NOMO-1 treated with DMSO at 0.1 percent for 48 hours (cell line): Measurements from ENCODE around the gene LSM6.

Experiments used
- DNase-seq: peaks from one replicate; lab custom pipeline; 2025; ENCODE audit not compliant: unreplicated experiment; lab: John Stamatoyannopoulos, UW

Gene LSM6

GRCh38 chr4:146186041-146186440 is 10.5 kb downstream of the LSM6 start:
- DNase-seq: no peak

- DNase-seq: no peak
Measured at GRCh38 chr4:146186596-146186995, 11.1 kb downstream of the LSM6 start.

- no peak for DNase-seq
Measured at GRCh38 chr4:146190456-146190855, 14.9 kb downstream of the LSM6 start.

DNA sequence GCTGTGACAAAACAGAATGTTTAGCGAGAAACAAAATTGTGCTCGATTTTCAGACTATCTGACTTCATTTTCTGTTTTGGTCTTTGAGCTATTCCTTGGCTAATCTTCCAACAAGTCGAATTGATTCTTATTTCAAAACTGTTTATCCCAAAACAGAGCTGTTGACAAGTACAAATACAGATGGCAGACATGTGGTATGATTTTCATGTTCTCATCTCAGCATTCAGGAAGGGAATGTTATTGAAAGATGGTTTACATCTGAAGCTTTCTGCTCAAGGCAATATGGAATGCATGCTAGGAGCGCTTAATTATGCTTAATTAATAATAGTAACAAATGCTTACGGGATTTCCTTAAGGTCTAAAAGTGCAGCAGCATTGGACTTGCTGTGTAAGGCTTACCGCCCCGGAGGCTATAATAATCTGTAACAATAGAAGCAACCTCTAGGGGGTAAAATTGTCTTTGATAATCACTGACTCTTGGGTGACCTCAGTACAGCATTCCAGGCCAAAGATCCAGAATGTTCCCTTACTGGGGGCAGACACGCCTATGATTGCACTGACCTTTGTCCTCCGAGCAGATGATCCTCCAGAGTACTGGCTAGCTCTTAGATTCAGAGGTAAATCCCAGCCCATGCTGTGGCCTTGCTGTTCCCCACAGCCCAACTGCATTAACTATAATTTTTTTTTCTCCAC is 16.4 kb downstream of the LSM6 start:
- no peak for DNase-seq

DNA sequence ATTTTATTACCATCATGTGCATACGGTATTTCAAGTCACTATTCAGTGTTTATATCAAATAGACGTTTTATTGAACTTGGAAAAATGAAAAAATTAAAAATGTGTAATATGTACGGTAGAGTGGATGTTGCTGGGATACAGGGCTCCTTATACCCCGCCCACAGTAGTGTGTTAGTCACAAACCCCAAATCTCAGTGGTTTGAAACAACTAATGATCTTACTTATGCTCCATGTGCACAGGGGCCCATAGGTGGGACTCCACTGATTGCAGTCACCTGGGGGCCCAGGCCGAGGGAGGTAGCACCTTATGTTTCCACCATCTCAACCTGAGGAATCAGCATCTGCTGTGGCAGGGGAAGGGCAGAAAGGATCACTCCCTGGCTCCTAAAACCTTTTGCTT is 18.1 kb downstream of the LSM6 start:
- DNase-seq: no peak

DNA sequence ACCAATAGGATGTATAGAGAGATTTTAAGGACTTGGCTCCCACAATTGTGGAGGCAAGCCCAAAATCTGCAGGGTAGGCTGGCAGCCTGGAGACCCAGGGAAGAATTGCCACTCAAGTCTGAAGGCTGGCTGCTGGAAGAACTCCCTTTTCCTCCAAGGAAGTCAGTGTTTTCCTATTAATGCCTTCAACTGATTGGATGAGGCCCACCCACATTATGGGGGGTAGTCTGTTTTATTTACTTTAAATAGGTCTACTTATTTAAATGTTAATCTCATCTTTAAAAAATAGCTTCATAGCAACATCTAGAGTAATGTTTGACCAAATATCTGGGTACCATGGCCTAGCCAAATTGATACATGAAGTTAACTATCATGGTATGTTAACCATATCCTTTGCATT is 18.7 kb downstream of the LSM6 start:
- DNase-seq: no peak

DNA sequence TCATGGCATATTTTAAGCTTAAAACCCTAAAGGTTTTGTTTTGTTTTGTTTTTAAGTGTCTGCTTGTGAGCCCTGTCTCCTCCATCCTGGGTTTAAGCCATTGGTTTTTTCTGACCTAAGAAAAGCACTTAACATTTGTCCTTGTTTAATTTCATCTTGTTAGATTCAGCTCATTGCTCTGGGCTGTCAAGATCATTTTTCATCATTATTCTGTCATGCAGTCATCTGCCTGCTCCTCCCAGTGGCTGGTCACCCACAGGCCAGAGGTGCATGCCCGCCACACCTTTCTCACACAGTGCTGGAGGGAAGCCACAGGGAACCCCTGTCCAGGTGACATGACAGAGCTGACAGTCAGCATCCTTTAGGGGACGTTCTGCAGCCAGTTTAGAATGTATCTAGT is 27.1 kb downstream of the LSM6 start:
- DNase-seq: no peak

DNA sequence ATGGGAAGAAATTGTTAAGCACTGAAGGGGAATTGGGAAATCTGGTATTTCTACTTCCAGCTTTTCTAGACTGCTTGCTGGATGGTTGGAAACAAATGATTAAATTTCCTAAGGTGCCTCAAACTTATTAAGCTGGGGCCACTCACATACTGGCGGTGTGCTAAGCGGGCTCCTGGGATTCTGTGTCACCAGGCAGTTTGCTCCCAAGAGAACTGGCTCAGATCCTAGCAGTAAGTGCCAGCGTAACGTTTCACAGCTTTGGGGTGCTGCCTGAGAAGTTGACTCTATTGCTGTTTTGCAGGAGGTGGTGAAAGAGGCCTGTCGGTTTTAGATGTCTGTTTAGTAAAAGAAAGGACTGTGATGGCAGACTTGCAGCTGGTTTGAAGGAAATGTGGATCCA is 31.9 kb downstream of the LSM6 start:
- no peak for DNase-seq

- DNase-seq: no peak
Measured at GRCh38 chr4:146210890-146211289, 35.4 kb downstream of the LSM6 start.

DNA sequence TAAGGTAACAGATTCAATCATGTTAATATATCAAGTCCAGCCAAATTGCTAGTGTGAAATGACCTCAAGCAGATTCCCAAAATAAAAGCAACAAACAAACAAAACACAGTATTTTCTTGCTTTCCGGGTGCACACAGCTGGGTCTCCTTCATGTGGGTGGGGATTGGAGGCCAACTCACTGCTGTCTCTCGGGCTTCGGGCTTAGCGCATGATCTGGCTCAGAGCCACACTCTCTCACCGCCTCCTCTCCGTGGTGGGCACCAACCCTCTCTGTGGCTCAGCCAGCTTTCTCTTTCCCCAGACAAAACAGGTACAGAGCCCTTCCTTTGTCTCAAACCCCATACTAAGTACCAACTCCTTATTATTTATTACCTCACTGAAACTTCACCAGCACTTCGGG is 35.9 kb downstream of the LSM6 start:
- no peak for DNase-seq

DNA sequence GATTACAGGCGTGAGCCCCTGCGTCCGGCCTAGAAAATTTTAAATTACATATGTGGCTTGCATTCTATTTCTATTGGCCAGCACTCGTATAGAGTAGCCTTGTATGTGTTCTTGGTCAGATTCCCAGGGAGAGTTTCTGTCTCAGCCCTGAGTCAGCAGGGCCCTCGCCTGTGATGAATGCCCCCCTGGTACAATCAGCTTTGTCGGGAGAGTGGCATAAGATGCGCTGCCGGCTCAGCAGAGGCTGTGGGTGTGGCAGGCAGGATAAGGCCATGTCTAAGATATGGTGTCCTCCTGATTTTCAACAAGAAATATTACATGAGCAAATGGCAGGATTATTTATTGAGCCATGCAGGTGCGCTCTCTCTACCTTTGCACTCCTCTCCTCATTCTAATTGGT is 37.3 kb downstream of the LSM6 start:
- no peak for DNase-seq

DNA sequence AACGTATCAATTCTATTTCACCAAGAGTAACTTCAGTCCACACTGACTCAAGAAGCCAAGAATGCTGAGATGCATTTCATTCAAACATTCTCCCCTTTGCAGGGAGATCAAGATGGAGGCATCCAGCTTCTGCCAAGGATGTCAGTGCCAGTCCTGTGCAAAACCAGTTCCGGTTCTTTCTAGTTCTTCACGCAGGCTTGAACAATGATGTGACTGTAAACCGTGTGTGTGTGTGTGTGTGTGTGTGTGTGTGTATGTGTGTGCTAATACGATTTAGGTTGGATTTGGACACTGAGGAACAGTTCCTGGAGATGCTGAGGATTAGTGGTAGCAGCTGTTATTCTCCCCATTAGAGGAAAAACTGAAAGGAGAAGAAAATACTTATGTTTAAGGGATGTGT is 38.7 kb downstream of the LSM6 start, which contains the start of gene REELD1:
Gene REELD1 (plus strand): TSS at position 301 of the 400 bp plus-strand sequence. CDS start 2,415 bp downstream, outside the sequence.
- DNase-seq: no peak

- DNase-seq: no peak
Measured at GRCh38 chr4:146222313-146222712, 46.8 kb downstream of the LSM6 start.

DNA sequence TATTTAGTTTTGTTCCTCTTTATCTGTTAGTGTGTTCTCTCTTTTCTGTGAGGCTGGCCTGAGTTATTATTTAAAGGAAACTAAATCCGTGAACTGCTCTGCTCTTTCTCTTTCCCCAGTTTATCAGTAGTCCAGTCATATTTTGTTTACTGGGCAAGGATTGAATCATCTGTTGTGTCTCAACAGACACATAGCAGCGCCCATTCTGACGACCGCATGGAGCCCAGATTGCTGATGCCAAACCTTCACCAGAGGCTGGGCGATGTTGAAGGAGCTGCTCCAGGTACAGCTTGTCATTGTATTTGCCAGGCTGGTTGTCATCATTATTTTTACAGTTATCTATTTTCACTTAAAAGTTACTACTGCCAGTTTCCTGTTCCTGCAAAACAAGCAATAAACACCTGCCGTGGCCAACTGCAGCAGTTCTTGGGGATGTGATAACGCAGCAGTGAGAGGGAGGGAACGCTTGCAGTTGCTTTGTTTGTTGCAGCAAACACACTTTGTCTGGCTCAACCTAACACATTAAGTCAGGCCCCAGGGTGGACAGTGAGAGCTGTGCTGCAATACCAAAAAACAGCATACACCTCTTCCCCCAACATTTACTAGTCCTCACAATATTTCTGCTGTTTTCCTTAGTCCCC is 48.9 kb downstream of the LSM6 start:
- DNase-seq: no peak

- no peak for DNase-seq
Measured at GRCh38 chr4:146229406-146229805, 53.9 kb downstream of the LSM6 start.

- peak; percentile 37 for DNase-seq
Measured at GRCh38 chr4:146232131-146232722, 56.7 kb downstream of the LSM6 start.

DNA sequence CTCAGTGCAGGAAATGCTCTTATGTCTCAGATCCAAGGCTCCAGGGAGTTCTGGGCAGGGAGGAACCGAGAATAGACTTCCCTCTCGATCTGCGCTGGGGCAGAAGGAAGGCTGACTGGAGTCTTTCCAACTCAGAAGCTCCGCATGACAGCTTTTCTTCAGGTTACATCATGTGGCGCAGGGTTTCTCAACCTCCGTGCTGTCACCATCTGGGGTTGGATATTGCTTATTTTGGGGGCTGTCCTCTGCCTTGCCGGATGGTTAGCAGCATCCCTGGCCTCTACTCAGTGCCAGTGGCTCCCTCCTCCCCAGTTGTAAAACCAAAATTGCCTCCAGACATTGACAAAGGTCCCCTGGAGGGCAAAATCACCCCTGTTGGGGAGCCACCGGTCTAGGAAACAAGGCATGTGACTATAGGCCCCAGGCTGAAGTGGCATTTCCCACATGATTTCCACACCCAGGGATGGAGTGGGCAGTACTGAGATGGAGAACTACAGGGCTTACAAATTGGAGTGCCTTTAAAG is 60.2 kb downstream of the LSM6 start:
- DNase-seq: peak; percentile 19

- DNase-seq: no peak
Measured at GRCh38 chr4:146236216-146236615, 60.7 kb downstream of the LSM6 start.

- no peak for DNase-seq
Measured at GRCh38 chr4:146237092-146237491, 61.6 kb downstream of the LSM6 start.

- no peak for DNase-seq
Measured at GRCh38 chr4:146238107-146238506, 62.6 kb downstream of the LSM6 start.
